ENCODE results near the gene GSTA1.
"Not testable (repeated sequence)": the region's sequence is repeated elsewhere in the genome, so short reads cannot be mapped to it uniquely, and the experiment has no call there.

The GSTA1 gene

GRCh38 chr6:52802806-52803205 lies 810 bp downstream of the GSTA1 start:
- no peak for FAIRE-seq

GRCh38 chr6:52801188-52801841 lies 2.3 kb downstream of the GSTA1 start:
- FAIRE-seq: no peak

GRCh38 chr6:52799272-52799671 lies 4.3 kb downstream of the GSTA1 start:
- not testable (repeated sequence) for FAIRE-seq

GRCh38 chr6:52794366-52794765 lies 9.2 kb downstream of the GSTA1 start:
- not testable (repeated sequence) for FAIRE-seq

DNA sequence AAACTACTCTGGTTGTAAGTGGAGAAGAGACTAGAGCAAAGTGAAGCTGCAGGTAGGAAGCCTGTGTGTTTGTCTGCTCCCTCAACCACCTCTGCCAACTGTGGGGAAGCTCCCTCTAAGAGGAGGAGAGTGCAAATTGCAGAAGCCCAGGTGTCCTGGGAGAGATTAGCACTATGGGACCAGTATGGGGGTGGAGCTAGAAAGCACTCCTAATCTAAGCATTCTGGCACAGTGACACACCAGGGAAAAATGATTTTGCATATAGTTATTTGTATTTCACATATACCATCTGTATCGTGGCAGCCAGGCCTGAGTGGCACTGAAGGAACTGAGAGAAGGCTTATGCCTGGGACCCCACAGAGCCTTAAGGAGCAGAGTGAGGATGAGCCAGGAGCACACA lies 12.8 kb downstream of the GSTA1 start:
- no peak for FAIRE-seq

DNA sequence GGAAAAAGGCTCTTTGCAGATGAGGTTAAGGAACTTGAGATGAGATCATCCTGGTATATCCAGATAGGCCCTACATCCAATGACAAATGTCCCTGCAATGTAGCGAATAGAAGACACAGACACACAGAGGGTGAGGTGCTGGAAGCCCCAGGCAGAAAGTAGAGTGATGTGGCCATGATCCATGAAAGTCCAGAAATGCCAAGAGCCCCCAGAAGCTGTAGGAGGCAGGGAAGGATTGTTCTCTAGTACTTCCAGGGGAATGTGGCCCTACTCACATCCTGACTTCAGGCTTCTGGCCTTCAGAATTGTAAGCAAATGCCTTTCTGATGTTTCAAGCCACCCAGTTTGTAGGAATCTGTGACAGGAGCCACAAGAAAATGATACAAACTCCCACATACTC lies 14.0 kb downstream of the GSTA1 start:
- not testable (repeated sequence) for FAIRE-seq

DNA sequence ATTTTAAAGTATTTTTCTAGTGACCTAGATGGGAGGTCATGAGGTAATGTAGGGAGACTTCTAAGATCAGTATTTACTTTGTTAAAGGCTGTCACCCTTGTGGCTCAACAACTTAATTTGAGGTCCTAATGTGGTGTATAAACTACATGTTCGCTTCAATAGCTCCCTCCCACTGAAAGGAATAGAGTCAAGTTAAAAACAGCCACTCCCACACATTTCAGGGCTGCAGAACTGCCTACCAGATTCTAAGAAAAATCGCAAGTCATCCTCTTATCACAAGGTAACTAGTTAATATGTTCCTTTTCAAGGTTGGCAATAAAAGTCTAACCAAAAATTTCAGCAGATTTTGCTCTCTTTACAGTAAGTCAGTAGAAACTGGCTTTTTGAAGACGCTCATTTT lies 15.1 kb downstream of the GSTA1 start:
- FAIRE-seq: peak; percentile 33

GRCh38 chr6:52787917-52788316 lies 15.7 kb downstream of the GSTA1 start:
- no peak for FAIRE-seq

DNA sequence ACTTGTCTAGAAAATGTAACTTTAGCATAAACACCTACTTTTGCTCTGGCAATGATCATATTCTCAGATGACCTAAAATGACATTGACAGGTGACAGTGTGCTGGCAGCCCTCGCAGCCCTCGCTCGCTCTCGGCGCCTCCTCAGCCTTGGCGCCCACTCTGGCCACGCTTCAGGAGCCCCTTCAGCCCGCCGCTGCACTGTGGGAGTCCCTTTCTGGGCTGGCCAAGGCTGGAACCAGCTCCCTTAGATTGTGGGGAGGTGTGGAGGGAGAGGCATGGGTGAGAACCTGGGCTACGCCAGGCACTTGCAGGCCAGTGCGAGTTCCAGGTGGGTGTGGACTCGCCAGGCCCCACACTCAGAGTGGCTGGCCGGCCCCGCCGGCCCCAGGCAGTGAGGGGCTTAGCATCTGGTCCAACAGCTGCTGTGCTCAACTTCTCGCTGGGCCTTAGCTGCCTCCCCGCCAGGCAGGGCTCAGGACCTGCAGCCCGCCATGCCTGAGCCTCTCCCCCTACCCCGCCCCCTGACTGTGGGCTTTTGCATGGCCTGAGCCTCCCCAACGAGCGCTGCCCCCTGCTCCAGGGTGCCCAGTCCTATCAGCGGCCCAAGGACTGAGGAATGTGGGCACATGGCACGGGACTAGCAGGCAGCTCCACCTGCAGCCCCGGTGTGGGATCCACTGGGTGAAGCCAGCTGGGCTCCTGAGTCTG lies 17.2 kb downstream of the GSTA1 start:
- no peak for FAIRE-seq

DNA sequence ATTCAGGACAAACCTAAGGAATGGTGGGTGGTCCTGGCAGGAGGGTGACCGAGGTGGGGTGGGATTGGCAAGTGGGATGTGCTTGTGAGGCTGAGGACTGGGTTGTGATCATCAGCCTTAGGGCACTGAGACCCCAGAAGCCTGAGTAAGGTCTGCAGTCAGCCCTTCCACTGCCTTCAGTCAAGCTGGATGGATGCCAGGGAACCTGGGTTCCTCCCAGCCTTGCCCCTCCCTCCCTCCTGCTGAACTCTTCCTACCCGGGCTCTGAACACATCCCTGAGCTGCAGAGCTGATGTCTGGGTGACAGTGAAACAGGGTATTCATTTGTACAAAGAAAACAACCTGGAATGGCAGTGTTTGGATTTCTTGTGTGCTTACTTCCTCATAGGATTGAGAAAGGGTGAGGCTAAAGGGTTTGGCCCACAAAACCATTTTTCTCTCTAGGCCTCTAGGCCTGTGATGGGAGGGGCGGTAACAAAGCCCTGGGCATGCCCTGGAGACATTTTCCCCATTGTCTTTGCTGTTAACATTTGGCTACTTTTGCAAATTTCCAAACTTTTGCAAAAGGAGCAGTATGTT lies 20.8 kb downstream of the GSTA1 start:
- FAIRE-seq: not testable (repeated sequence)

DNA sequence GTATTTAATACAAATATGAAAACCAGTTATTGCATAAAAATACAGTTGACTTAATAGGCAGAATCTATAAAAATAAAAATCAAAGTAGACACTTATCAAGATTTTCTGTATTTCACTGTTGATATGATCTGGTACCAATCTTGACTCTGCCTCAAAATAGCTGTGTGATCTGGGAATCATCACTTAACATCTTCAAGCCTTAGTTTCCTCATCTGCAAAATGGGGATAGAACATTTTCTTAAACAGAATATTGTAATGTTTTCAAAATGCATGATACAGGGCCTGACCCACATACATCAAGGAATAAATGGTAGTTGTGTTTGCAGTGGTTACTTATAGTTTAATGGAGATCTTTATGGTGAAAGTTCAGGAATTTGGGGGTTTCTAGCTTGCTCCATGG lies 21.4 kb downstream of the GSTA1 start:
- FAIRE-seq: not testable (repeated sequence)

GRCh38 chr6:52779237-52779636 lies 24.4 kb downstream of the GSTA1 start:
- FAIRE-seq: no peak

- not testable (repeated sequence) for FAIRE-seq
Measured at GRCh38 chr6:52776711-52777351, 26.8 kb downstream of the GSTA1 start.

- not testable (repeated sequence) for FAIRE-seq
Measured at GRCh38 chr6:52769399-52769798, 34.2 kb downstream of the GSTA1 start.

DNA sequence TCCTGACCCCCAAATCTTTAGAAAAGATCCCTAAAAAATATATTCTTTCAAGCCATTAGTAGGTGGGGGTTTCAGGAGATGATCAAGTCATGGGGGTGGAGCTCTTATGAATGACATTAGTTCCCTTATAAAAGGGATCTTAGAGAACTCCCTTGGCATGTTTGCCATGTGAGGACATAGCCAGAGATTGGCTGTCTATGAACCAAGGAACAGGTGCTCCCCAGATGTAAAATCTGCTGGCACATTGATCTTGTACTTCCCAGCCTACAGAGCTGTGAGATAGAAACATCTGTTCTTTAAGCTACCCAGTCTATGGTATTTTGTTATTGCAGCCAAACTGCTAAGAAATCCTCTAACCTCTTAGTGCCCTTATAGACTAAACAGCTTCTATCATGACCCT lies 36.0 kb downstream of the GSTA1 start:
- FAIRE-seq: not testable (repeated sequence)

- FAIRE-seq: not testable (repeated sequence)
Measured at GRCh38 chr6:52763322-52763916, 40.2 kb downstream of the GSTA1 start, which contains the start of gene GSTA2. GSTA2 (minus strand) TSS chr6:52763475; CDS start chr6:52757947, 5,528 bp downstream.

DNA sequence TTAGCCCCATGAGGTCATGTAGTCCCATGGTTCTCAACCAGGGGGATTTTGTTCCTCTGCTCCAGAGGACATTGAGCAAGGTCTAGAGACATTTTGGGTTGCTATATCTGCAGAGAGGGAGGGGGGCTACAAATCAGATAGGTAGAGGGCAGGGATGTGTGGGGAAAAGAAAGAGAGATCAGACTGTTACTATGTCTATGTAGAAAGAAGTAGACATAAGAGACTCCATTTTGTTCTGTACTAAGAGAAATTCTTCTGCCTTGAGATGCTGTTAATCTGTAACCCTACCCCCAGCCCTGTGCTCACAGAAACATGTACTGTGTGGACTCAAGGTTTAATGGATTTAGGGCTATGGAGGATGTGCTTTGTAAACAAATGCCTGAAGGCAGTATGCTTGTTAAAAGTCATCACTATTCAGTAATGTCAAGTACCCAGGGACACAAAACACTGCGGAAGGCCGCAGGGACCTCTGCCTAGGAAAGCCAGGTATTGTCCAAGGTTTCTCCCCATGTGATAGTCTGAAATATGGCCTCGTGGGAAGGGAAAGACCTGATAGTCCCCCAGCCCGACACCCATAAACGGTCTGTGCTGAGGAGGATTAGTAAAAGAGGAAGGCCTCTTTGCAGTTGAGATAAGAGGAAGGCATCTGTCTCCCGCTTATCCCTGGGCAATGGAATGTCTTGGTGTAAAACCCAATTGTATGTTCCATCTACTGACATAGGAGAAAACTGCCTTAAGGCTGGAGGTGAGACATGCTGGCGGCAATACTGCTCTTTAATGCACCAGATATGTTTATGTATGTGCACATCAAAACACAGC lies 41.7 kb downstream of the GSTA1 start:
- FAIRE-seq: not testable (repeated sequence)

GRCh38 chr6:52760105-52760765 lies 43.4 kb downstream of the GSTA1 start:
- FAIRE-seq: peak; percentile 62

DNA sequence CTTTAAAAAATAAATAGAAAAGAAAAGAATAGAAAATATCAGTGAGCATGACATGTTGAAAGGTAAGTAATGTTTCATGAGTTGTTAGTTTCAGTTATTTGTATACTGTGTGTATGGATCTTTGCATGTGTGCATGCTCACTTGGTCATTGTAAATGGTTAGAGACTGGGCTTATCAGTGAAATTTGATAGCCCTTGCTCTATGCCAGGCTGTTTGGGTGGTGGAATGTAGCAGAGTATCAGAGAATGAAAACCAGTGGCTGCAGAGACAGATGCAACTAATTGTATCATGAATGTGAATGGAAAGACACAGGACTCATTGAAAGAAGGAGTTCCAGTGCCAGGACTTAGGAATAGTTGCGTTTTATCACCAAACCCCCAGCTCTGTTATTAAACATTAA lies 44.5 kb downstream of the GSTA1 start:
- no peak for FAIRE-seq

- FAIRE-seq: not testable (repeated sequence)
Measured at GRCh38 chr6:52757651-52758338, 45.8 kb downstream of the GSTA1 start.

- no peak for FAIRE-seq
Measured at GRCh38 chr6:52754443-52754842, 49.2 kb downstream of the GSTA1 start.
